Measurements from ENCODE around the gene ELMO1. TPM values are rescaled to one million over a fixed set of nuclear protein-coding genes. Genes with fewer than 3 reads are reported as not detected.
A peak's percentile ranks its signal among the peaks of the same experiment; 100 is the strongest.

Gene ELMO1
- total and polyA plus RNA-seq, 4 donors, result 6.7 to 51.5 (median 14.8) TPM

- DNase-seq (ENCODE audit: low spot score), result no peak
- Histone ChIP-seq H3K36me3 (ENCODE audit: control insufficient read depth in 4 of 4, insufficient read depth in 3 of 4, low read depth in 1 of 4, low read length in 3 of 4) (peaks cover 1 to 21% (median 13%) of the 10 kb centered on the region in 4 donors), H3K9ac (ENCODE audit: low read depth in 1 of 2, low read length in 2 of 2) (no peak overlapping the region), H3K4me3 (ENCODE audit: low read depth in 1 of 3, low read length in 3 of 3) (peak overlapping the region in 1 of 3 donors; percentile 46), H3K4me1 (ENCODE audit: control insufficient read depth in 4 of 4, insufficient read depth in 4 of 4, low read length in 3 of 4) (no peaks in the 10 kb centered on the region), H3K27me3 (ENCODE audit: control insufficient read depth in 4 of 4, insufficient read depth in 4 of 4, low read length in 3 of 4) (no peaks in the 10 kb centered on the region), H3K9me3 (ENCODE audit: control insufficient read depth in 4 of 4, low read length in 3 of 4) (peaks cover 26 to 50% (median 39%) of the 10 kb centered on the region in 4 donors), H3K27ac (ENCODE audit: low read depth in 1 of 2, low read length in 2 of 2) (no peak overlapping the region)
- no peak for TF ChIP-seq EGR1 (IDR thresholded peaks at IDR 0.05; ENCODE audit: low read depth in 2 of 2)
- TF ChIP-seq CTCF (IDR thresholded peaks at IDR 0.05; ENCODE audit: low read depth, low read length, missing input control), result no peak
- TF ChIP-seq RAD21 (IDR thresholded peaks at IDR 0.05), result no peak
- TF ChIP-seq FOXA2 (IDR thresholded peaks at IDR 0.05), result no peak
- no peak for TF ChIP-seq ZBTB33 (IDR thresholded peaks at IDR 0.05)
- no peak for TF ChIP-seq RXRA (IDR thresholded peaks at IDR 0.05)
- no peak for TF ChIP-seq MAX (IDR thresholded peaks at IDR 0.05)
- TF ChIP-seq SP1 (IDR thresholded peaks at IDR 0.05), result no peak
- no peak for TF ChIP-seq GABPA (IDR thresholded peaks at IDR 0.05 in 1 of 2, conservative IDR thresholded peaks at IDR 0.05 in 1 of 2)
- no peak for TF ChIP-seq TAF1 (conservative IDR thresholded peaks at IDR 0.05)
- TF ChIP-seq FOXA1 (IDR thresholded peaks at IDR 0.05), result no peak
- TF ChIP-seq JUND (IDR thresholded peaks at IDR 0.05), result no peak
- TF ChIP-seq YY1 (IDR thresholded peaks at IDR 0.05), result no peak
- TF ChIP-seq ATF3 (IDR thresholded peaks at IDR 0.05), result no peak
- no peak for TF ChIP-seq HNF4A (conservative IDR thresholded peaks at IDR 0.05)
- WGBS, result 98% methylated on average over 2 of the region's 2 CpGs
These were observed 510.7 kb downstream of the ELMO1 start for GRCh38 chr7:36937754-36938563.

GRCh38 chr7:36931892-36932291 lies 516.8 kb downstream of the ELMO1 start:
- TF ChIP-seq CTCF (IDR thresholded peaks at IDR 0.05; ENCODE audit: low read depth, low read length, missing input control) (no peak), GABPA (IDR thresholded peaks at IDR 0.05 in 1 of 2, conservative IDR thresholded peaks at IDR 0.05 in 1 of 2) (no peak), HNF4G (IDR thresholded peaks at IDR 0.05) (no peak), FOXA2 (IDR thresholded peaks at IDR 0.05) (no peak), RAD21 (IDR thresholded peaks at IDR 0.05) (no peak), FOXA1 (IDR thresholded peaks at IDR 0.05) (no peak), ATF3 (IDR thresholded peaks at IDR 0.05) (no peak), EGR1 (IDR thresholded peaks at IDR 0.05; ENCODE audit: low read depth in 2 of 2) (no peak)
- H3K36me3 ChIP-seq (ENCODE audit: control insufficient read depth in 4 of 4, insufficient read depth in 3 of 4, low read depth in 1 of 4, low read length in 3 of 4), result peaks cover 0 to 12% (median 6%) of the 10 kb centered on the region in 4 donors
- H3K27ac ChIP-seq (ENCODE audit: low read depth in 1 of 2, low read length in 2 of 2), result no peak overlapping the region
- DNase-seq (ENCODE audit: low spot score), result no peak
- no peak overlapping the region for H3K4me3 ChIP-seq (ENCODE audit: low read depth in 1 of 3, low read length in 3 of 3)
- WGBS, result 99% methylated on average over 1 of the region's 1 CpG
- no peaks in the 10 kb centered on the region for H3K27me3 ChIP-seq (ENCODE audit: control insufficient read depth in 4 of 4, insufficient read depth in 4 of 4, low read length in 3 of 4)
- H3K4me1 ChIP-seq (ENCODE audit: control insufficient read depth in 4 of 4, insufficient read depth in 4 of 4, low read length in 3 of 4), result no peaks in the 10 kb centered on the region
- H3K9me3 ChIP-seq (ENCODE audit: control insufficient read depth in 4 of 4, low read length in 3 of 4), result peaks cover 6 to 15% (median 10%) of the 10 kb centered on the region in 4 donors
- H3K9ac ChIP-seq (ENCODE audit: low read depth in 1 of 2, low read length in 2 of 2), result no peak overlapping the region

Measured in liver (tissue), 9 donors.